ENCODE data around the gene SNAP47.

SNAP47 gene

DNA sequence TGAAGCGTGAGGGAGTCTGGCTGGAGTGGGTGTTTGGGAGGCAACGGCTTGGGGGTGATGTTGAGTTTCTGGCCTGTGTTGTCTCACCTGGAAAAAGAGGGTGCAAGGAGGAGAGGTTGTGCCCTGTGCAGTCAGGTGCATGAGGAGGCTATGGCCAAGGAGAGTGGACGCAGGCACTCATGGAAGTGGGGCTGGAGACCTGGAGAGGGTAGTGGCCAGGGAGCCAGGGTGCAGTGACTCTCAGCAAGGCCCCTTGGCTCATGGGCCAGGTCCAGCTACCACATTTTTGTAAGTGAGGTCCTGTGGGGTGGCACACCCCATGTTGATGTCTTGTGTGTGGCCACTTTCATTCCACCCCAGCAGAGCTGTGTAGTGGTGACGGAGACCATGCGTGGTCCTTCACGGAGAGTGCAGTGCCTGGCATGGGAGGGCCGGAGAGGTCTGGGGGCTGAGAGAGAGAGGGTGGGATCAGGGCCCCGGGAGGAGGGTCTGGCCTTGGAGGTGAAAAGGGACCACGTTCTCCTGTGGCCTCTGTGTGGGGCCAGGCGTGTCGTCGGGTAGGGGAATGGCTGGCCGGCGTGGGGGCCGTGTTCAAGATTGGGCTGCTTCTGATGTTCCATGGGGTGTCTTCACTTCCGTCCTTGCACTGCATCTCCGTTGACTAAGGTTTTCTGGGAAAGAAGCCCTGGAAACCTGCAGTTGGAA is 6.1 kb downstream of the SNAP47 start:
- TF ChIP-seq TAF1 (IDR thresholded peaks at IDR 0.05; ENCODE audit: low read depth) (no peak), RAD21 (IDR thresholded peaks at IDR 0.05; ENCODE audit: low read depth) (no peak), NFIC (IDR thresholded peaks at IDR 0.05) (no peak), CREB1 (IDR thresholded peaks at IDR 0.05; ENCODE audit: low read depth) (no peak), EP300 (IDR thresholded peaks at IDR 0.05; ENCODE audit: borderline replicate concordance) (no peak), ZBTB7A (IDR thresholded peaks at IDR 0.05; ENCODE audit: low read depth) (no peak), TCF12 (IDR thresholded peaks at IDR 0.05; ENCODE audit: low read depth) (no peak), EGR1 (IDR thresholded peaks at IDR 0.05) (no peak), YY1 (IDR thresholded peaks at IDR 0.05; ENCODE audit: low read depth) (no peak), FOXM1 (IDR thresholded peaks at IDR 0.05; ENCODE audit: borderline replicate concordance, low read depth) (no peak)
- TF ChIP-seq, protein P1, sequence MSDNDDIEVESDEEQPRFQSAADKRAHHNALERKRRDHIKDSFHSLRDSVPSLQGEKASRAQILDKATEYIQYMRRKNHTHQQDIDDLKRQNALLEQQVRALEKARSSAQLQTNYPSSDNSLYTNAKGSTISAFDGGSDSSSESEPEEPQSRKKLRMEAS (IDR thresholded peaks at IDR 0.05), result no peak
- TF ChIP-seq, protein P2, sequence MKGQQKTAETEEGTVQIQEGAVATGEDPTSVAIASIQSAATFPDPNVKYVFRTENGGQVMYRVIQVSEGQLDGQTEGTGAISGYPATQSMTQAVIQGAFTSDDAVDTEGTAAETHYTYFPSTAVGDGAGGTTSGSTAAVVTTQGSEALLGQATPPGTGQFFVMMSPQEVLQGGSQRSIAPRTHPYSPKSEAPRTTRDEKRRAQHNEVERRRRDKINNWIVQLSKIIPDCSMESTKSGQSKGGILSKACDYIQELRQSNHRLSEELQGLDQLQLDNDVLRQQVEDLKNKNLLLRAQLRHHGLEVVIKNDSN (IDR thresholded peaks at IDR 0.05), result no peak
- TF ChIP-seq, protein P3, sequence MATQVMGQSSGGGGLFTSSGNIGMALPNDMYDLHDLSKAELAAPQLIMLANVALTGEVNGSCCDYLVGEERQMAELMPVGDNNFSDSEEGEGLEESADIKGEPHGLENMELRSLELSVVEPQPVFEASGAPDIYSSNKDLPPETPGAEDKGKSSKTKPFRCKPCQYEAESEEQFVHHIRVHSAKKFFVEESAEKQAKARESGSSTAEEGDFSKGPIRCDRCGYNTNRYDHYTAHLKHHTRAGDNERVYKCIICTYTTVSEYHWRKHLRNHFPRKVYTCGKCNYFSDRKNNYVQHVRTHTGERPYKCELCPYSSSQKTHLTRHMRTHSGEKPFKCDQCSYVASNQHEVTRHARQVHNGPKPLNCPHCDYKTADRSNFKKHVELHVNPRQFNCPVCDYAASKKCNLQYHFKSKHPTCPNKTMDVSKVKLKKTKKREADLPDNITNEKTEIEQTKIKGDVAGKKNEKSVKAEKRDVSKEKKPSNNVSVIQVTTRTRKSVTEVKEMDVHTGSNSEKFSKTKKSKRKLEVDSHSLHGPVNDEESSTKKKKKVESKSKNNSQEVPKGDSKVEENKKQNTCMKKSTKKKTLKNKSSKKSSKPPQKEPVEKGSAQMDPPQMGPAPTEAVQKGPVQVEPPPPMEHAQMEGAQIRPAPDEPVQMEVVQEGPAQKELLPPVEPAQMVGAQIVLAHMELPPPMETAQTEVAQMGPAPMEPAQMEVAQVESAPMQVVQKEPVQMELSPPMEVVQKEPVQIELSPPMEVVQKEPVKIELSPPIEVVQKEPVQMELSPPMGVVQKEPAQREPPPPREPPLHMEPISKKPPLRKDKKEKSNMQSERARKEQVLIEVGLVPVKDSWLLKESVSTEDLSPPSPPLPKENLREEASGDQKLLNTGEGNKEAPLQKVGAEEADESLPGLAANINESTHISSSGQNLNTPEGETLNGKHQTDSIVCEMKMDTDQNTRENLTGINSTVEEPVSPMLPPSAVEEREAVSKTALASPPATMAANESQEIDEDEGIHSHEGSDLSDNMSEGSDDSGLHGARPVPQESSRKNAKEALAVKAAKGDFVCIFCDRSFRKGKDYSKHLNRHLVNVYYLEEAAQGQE (IDR thresholded peaks at IDR 0.05; ENCODE audit: low read depth), result no peak

DNA sequence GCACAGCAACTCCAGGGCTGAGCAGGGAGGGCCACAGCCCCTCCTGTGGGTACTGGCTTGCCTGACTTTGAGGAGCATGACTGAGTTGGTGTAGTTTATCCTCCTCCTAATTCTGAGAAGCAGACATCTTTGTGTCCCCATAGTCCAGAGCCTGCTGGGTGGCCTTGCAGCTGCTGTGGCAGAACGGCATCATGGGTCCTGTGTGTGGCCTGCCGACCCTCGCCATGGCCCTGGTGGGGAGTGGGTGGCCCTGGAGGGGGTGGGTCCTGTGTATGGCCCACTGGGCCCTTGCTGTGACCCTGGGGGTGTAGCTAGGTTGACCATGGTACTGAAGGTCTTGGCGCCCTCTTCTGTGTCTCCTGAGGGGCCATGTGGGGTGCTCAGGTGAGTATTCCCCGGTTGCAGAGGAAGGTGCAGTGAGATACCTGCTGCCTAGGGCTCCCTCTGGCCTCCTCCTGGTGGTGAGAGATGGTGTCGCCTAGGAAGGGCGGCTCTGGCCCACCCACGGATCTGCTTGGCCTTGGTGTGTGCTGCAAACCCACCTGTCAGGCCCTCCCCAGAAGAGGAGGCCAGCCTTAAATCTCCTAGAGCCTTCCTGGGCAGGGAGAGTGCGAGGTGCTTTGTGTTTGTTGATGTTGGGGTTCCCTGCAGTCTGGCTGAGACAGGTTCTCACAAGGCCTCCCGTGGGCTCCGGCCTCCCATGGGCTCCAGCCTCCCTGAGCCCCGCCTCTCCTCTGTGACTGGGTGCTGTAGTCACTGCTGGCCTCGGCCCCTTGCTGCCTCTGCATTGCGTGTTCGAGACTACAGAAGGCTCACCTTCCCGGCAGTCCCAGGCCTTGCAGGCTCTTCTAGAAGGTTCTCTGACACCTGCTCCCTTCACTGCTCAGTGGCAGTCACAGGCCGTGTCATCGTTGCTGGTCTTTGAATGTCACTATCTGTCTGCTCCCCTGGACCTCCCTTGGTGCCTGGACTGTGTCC is 7.8 kb downstream of the SNAP47 start:
- TF ChIP-seq EP300 (IDR thresholded peaks at IDR 0.05; ENCODE audit: borderline replicate concordance), result no peak
- TF ChIP-seq, protein P3 (IDR thresholded peaks at IDR 0.05; ENCODE audit: low read depth), result no peak
- no peak for TF ChIP-seq TEAD4 (IDR thresholded peaks at IDR 0.05)
- TF ChIP-seq, protein P1 (IDR thresholded peaks at IDR 0.05), result no peak
- TF ChIP-seq, protein P2 (IDR thresholded peaks at IDR 0.05), result no peak

DNA sequence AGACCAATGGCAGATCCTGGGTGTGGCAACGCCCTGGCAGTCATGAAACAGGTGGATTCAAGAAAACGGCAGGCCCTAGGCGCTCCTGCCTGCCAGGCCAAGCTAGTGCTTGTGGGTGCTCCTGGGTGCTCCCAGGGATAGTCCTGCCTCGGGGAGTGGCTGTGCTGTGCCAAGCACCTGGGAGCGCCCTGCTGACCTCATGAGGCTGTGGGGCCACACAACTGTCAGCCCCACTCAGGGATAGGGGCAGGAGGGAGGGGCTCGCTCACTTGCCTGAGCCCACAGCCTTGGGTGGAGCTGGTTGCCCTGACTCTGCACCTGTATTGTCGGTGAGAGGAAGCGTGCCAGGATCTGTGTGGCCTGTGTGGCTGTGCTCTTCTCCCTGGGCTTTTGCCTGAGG is 9.4 kb downstream of the SNAP47 start:
- TF ChIP-seq TAF1 (IDR thresholded peaks at IDR 0.05; ENCODE audit: low read depth) (no peak), FOXM1 (IDR thresholded peaks at IDR 0.05; ENCODE audit: borderline replicate concordance, low read depth) (no peak), EP300 (IDR thresholded peaks at IDR 0.05; ENCODE audit: borderline replicate concordance) (no peak), ZBTB7A (IDR thresholded peaks at IDR 0.05; ENCODE audit: low read depth) (no peak), NFIC (IDR thresholded peaks at IDR 0.05) (no peak)
- TF ChIP-seq, protein P1 (IDR thresholded peaks at IDR 0.05), result no peak
- TF ChIP-seq, protein P2 (IDR thresholded peaks at IDR 0.05), result no peak

DNA sequence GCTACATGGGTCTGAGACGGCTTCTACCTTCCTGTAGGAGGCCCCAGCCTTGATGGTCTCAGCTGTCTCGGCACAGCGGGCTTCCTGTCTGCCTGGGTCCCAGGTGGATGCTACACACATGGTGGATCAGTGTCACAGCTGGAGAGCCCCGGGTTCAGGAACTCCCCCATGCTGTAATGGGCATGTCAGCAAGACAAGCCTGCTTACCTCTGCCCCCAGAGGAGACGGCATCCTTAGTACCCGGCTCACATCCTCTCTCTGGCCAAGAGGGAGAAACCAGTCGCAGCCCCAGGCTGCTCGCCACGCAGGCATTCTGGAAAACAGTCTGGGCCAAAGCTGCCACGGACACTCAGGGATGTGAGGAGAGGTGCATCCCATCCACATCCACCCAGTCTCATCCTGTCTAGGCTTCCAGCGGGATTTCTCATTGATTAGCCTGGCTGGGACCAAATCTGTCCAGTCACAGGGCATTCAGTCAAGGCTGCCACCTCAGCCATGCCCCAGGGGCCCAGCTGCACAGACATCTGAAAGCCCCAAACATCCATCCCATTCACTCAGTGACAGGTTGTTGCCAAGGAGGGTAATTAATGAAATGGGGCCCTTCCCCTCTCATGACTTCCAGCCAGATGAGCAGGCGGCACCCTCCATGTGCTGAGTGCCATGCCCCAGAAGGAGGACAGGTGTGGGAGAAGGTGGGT is 10.5 kb downstream of the SNAP47 start:
- TF ChIP-seq CEBPB (IDR thresholded peaks at IDR 0.05) (no peak), CREB1 (IDR thresholded peaks at IDR 0.05; ENCODE audit: low read depth) (no peak), YY1 (IDR thresholded peaks at IDR 0.05; ENCODE audit: low read depth) (no peak), TEAD4 (IDR thresholded peaks at IDR 0.05) (no peak)
- TF ChIP-seq, protein P1 (IDR thresholded peaks at IDR 0.05), result no peak
